Gastrocnemius medialis (tissue), 4 donors: ENCODE data around the gene ANKDD1A.

ENCODE experiments used
- CTCF ChIP-seq, 5 experiments: fragments of 450-650 bp in 3 of 5; fragments of 200-600 bp in 2 of 5; sonication (generic) in 2 of 5; IDR thresholded peaks in 4 of 5; conservative IDR thresholded peaks in 1 of 5; 1 replicate in 4 of 5; 2 replicates in 1 of 5; pipeline ENCODE4 v1.5.1; 2016 to 2019; ENCODE audit warnings: antibody characterized with exemption in 5 of 5, mild to moderate bottlenecking in 3 of 5, moderate library complexity in 3 of 5
- POLR2A ChIP-seq, 2 donors: fragments of 450-650 bp; IDR thresholded peaks; one replicate each; pipeline ENCODE4 v1.6.1; 2017; ENCODE audit warnings: antibody characterized with exemption in 2 of 2, mild to moderate bottlenecking in 2 of 2, moderate library complexity in 2 of 2

- TF ChIP-seq POLR2A (IDR thresholded peaks at IDR 0.05) (no peak), CTCF (IDR thresholded peaks at IDR 0.05 in 4 of 5, conservative IDR thresholded peaks at IDR 0.05 in 1 of 5) (no peak)
Observed at GRCh38 chr15:64970698-64971097, 59.0 kb downstream of the ANKDD1A start.
